Measurements from ENCODE around the gene MOB3B.
"Not testable (repeated sequence)": the region's sequence is repeated elsewhere in the genome, so short reads cannot be mapped to it uniquely, and the experiment has no call there.

The MOB3B gene

GRCh38 chr9:27514551-27514950 is 15.1 kb downstream of the MOB3B start:
- DNase-seq, result no peak

- DNase-seq, result no peak
Measured at GRCh38 chr9:27511771-27512170, 17.8 kb downstream of the MOB3B start.

GRCh38 chr9:27510780-27511179 is 18.8 kb downstream of the MOB3B start:
- DNase-seq, result no peak

GRCh38 chr9:27506981-27507380 is 22.6 kb downstream of the MOB3B start:
- DNase-seq, result no peak

GRCh38 chr9:27505744-27506161 is 23.9 kb downstream of the MOB3B start:
- no peak for DNase-seq

- no peak for DNase-seq
Measured at GRCh38 chr9:27504259-27504658, 25.4 kb downstream of the MOB3B start.

GRCh38 chr9:27503623-27504022 is 26.0 kb downstream of the MOB3B start:
- DNase-seq, result no peak

GRCh38 chr9:27500902-27501301 is 28.7 kb downstream of the MOB3B start:
- not testable (repeated sequence) for DNase-seq

- peak; percentile 41 for DNase-seq
Measured at GRCh38 chr9:27499451-27499850, 30.2 kb downstream of the MOB3B start.

- DNase-seq, result no peak
Measured at GRCh38 chr9:27497883-27498417, 31.7 kb downstream of the MOB3B start.

GRCh38 chr9:27496135-27496504 is 33.5 kb downstream of the MOB3B start:
- no peak for DNase-seq

- DNase-seq, result no peak
Measured at GRCh38 chr9:27495480-27496134, 34.0 kb downstream of the MOB3B start.

- no peak for DNase-seq
Measured at GRCh38 chr9:27491154-27491553, 38.5 kb downstream of the MOB3B start.

GRCh38 chr9:27489087-27489876 is 40.3 kb downstream of the MOB3B start:
- no peak for DNase-seq

GRCh38 chr9:27487927-27488326 is 41.7 kb downstream of the MOB3B start:
- DNase-seq, result no peak

GRCh38 chr9:27487128-27487640 is 42.4 kb downstream of the MOB3B start:
- DNase-seq, result no peak

GRCh38 chr9:27485158-27485557 is 44.5 kb downstream of the MOB3B start:
- no peak for DNase-seq

- no peak for DNase-seq
Measured at GRCh38 chr9:27483576-27483975, 46.0 kb downstream of the MOB3B start.

- DNase-seq, result no peak
Measured at GRCh38 chr9:27482709-27483108, 46.9 kb downstream of the MOB3B start.

- DNase-seq, result no peak
Measured at GRCh38 chr9:27478322-27478721, 51.3 kb downstream of the MOB3B start.

GRCh38 chr9:27476870-27477515 is 52.6 kb downstream of the MOB3B start:
- no peak for DNase-seq

GRCh38 chr9:27475057-27475595 is 54.5 kb downstream of the MOB3B start:
- no peak for DNase-seq

GRCh38 chr9:27474305-27474704 is 55.3 kb downstream of the MOB3B start:
- DNase-seq, result no peak
